HG02623 (cell line): ENCODE results near the gene ETV3.
"Not testable (repeated sequence)": the region's sequence is repeated elsewhere in the genome, so short reads cannot be mapped to it uniquely, and the experiment has no call there.

Experiments used
- ATAC-seq: cut with Tn5 transposase; IDR thresholded peaks from one replicate; pipeline ENCODE4 v1.9.1; 2021; ENCODE audit warnings: moderate library complexity; ENCODE audit not compliant: unreplicated experiment

The ETV3 gene

DNA sequence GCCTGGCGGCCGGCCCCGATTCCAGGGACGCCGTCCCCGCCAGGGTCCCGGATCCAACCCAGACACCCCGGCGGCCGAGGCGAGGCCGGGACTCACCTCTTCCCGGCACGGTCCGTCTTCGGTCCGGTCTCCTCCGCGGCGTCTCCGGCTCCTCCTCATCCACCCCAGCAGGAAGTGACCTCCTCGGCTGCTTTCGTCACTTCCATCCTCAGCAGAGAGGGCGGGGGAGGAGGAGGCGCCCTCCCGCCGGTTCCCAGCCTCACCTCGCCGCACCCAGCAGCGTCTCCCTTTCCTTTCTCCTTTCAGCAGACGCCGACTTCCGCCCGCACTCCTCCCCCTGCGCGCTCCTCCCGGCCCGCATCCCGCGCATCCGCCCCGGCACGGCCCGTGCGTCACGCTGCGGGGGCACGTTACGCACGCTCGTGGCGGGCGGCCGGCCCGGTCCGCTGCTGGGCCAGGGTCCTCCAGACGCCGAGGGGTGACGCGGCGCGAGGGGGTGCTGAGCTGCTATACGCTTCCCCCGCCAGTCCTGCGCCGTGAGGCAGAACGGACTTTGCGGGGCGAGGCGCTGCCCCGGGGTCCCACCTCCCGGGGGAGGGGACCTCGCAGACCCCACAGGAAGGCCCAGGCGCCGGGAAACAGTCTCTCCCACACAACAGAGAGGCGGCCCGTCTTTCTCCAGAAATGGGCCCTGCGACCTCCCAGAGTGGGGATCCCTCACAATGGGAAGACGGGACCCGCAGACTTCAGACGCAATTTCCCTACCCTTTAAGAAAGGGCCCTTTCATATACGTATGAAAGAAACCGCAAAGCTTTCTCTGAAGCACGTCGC lies at the start of gene ETV3:
Gene ETV3, minus strand, starts transcription at position 176 of the 832 bp plus-strand sequence. CDS start 2,043 bp downstream, outside the sequence.
- peak; percentile 81 for ATAC-seq

GRCh38 chr1:157186281-157186992 lies 48.2 kb upstream of the ETV3 start:
- no peak for ATAC-seq

- ATAC-seq: no peak
Measured at GRCh38 chr1:157183870-157184269, 45.7 kb upstream of the ETV3 start.

- not testable (repeated sequence) for ATAC-seq
Measured at GRCh38 chr1:157182371-157182770, 44.2 kb upstream of the ETV3 start.

GRCh38 chr1:157181790-157182189 lies 43.6 kb upstream of the ETV3 start:
- ATAC-seq: no peak

- ATAC-seq: no peak
Measured at GRCh38 chr1:157181258-157181657, 43.1 kb upstream of the ETV3 start.

DNA sequence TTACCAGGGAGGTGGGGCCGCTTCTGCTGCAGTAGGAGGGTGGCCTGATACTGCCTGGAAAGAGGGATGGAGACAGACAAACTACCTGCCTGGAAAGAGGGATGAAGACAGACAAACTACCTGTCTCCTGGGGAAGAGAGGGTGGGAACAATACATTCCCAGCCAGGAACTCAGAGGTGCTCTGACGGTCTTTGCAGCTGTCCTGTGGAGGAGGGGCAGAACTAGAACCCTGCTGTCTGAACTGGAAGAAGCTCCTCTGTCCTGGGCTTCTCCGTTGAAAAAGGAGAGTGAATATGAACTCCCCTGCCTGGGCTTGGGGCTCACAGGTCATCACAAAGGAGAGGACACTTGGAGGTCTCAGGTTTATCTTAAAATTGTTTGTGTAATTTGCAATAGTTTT lies 40.3 kb upstream of the ETV3 start:
- no peak for ATAC-seq

DNA sequence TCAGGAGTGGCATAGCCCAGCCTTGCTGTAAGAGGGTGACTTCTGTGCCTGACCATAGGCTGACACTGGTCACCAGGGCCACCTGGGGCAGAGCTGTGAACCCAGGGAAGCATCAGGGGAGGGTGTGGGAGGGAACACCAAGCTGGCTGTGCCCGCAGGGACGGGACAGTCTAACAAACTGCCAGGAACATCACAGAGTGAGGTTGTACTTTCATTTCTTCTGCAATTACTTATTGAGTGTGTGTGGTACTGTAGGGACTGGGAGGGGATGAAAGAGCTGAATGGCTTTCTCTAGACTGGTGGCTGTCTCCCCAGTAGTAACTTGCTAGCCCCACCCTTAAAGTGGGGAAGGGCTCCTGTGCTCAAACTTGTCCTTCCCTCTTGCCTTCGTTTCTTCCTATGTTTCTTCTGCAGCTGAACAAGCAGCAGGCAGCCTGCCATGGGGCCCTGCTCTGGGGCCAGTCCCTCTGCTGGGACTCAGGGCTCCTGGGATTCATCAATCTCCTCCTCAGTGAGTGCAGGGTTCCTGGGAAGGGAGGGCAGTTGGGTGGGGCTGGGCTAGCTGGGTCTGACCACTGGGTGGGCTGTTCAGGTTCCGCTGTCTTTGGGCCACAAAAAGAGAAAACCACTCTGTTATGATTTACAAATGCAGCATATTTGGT lies 39.7 kb upstream of the ETV3 start:
- no peak for ATAC-seq

DNA sequence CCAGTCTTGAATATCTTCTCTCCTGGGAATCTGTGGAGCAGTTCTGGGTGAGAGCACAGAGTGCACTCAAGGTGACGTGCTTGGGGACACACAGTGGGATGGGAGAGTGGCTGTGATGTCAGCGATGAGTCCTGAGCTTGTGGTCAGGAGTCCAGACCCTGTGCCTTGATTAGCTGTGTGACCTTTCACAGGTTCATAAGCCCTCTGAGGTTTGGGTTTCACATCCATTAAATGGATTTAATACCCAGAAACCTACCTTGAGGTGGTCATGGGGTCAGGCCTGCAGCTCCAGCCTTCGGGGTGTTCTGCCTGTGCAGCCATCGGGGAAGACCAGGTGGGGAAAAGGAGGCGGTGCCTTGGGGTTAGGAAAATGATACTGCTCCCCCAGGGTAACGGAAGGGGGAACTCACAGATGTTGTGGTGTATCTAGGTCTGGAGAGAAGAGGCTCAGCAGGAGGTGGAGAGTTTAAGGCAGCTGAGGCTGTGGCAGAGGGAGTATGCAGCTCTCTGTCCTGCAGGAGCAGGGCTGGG lies 38.5 kb upstream of the ETV3 start:
- ATAC-seq: peak; percentile 39

GRCh38 chr1:157176016-157176415 lies 37.8 kb upstream of the ETV3 start:
- no peak for ATAC-seq

GRCh38 chr1:157173900-157174410 lies 35.8 kb upstream of the ETV3 start:
- no peak for ATAC-seq

DNA sequence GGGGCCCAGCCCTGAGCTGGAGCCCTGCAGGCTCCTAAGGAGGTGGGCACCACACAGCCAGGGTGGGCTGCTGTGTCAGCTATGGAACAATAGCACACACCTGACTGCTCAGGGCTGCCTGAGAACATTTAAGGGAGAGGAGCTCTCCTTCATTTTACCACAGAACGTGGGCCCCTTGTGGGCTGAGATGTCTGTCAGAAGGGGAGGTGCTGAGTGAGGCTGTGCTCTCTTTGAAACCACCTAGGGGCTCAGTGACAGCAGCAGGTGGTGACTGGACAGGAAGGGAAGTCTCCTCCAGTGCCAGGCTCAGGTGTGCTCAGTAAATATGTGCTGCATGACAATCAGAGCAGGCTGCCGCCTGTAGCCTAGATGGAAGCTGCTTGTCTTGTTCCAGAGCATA lies 35.0 kb upstream of the ETV3 start:
- ATAC-seq: not testable (repeated sequence)

DNA sequence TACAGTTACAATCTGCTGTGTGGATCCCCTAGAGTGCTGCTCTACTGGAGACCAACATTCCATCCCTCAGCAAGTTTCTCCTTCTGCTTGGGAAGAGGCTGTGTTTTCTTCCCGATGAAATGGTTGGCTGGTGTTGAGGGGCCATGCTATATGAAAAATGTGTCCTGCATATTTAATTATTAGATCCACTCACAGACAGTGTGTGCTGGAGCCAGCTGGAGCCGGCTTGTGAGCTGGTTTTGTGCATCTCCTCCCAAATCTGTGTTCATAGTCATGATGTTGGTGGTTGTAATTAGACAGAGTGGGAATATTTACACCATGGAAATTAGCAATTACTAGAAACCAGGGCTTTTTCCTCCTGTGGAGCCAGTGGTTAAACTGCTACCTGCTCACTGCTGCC lies 34.4 kb upstream of the ETV3 start:
- not testable (repeated sequence) for ATAC-seq

DNA sequence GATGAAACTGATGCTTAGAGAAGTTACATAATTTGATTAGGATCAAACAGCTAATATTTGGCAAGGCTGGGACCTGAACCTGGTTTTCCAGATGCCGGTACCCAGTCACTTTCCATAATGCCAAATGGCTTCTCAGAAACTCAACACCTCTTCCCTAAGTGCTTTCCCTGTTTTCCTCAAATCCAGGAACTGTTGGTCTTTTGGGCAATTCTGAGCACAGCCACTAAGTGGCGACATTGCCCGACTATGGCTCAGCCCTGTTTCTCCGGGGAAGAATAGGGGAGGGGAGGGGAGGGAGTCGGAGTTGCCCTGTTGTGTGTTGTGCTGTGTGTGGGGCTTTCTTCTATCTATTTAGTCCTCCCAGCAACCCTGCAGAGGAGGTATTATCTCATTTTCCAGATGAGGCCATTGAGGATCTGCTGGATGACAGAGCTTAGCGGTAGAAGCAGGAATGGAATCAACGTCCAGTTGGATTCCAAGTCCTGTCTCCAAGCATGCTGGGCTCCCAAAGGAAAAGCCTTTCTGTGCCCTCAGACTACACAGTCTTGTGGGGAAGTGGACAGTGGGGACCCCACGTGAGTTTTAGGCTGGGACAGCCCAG lies 33.8 kb upstream of the ETV3 start:
- ATAC-seq: not testable (repeated sequence)

DNA sequence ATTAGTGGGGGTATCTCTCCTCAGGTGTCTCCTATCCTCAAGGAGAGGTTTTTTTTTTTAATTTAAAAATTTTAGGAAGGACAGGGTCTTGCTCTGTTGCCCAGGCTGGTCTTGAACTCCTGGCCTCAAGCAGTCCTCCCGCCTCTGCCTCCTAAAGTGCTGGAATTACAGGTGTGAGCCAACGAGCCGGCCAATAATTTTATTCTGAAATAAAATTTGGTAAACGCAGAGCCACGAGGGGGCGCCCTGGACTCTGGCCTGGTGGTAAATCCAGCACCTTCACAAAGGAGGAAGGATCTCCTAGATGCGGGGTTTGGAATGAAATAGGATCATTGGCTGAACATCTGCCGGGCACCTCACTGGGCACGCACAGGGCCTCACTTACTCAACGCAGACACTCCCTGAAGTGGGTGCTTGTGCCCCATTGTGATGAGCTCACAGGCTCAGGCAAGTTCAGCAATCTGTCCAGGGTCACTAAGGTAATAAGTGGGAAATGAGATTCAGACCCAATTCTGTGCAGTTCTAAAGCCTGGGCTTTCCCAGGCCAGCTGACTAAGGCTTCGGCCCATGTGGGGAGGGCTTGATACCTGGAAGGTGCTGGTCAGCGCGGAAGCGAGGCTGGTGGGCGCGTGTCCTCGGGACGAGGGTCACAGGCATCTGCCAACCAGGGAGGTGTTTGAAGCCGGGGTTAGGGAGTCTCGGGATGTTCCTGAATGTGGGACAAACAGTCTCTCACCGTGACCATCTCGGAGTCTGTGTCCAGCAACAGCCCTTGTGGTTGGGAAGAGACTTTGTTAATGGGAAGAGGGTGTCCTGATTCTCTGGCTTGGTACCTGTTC lies 32.7 kb upstream of the ETV3 start:
- no peak for ATAC-seq

- no peak for ATAC-seq
Measured at GRCh38 chr1:157168015-157168414, 29.8 kb upstream of the ETV3 start.

DNA sequence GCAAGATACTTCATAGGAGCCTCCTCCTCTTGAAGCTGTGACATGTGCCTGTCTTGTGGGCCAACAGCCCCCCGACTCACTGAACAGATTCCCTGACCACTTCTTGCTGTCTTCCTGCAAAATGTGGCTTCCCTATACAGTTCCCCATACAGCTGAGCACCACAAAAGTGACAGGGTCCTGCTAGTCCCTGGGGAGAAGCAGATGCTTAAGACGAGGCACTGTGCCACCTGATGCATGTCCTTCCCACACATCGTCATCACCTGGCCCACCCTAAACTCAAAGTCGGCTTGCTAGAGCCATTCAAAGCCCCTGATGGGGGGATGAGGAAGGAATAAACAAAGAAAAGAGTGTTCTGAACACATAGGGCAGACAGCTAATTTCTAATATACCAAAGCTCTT lies 29.2 kb upstream of the ETV3 start:
- no peak for ATAC-seq

GRCh38 chr1:157166590-157166989 lies 28.4 kb upstream of the ETV3 start:
- ATAC-seq: no peak

- ATAC-seq: no peak
Measured at GRCh38 chr1:157163273-157164127, 25.3 kb upstream of the ETV3 start.
